GM12875 (cell line): ENCODE data around the gene A3GALT2.

ENCODE experiments used
- H3K4me3 ChIP-seq: one replicate; pipeline ENCODE4 v1.5.1; 2011; ENCODE audit warnings: low read depth, low read length, control low read depth
- CTCF ChIP-seq: IDR thresholded peaks from 2 replicates; pipeline ENCODE4 v1.5.1; 2011; ENCODE audit warnings: low read depth, mild to moderate bottlenecking, control low read depth, inconsistent platforms, low read length, moderate library complexity, borderline replicate concordance; ENCODE audit not compliant: insufficient read depth

Gene A3GALT2

GRCh38 chr1:33297911-33298622, 22.8 kb downstream of the A3GALT2 start:
- no peak for TF ChIP-seq CTCF
- H3K4me3 ChIP-seq: no peak overlapping the region

- no peak overlapping the region for H3K4me3 ChIP-seq
- no peak for TF ChIP-seq CTCF
These were observed 24.1 kb downstream of the A3GALT2 start for GRCh38 chr1:33296824-33297223.

GRCh38 chr1:33296082-33296458, 24.8 kb downstream of the A3GALT2 start:
- no peak for TF ChIP-seq CTCF
- no peak overlapping the region for H3K4me3 ChIP-seq

GRCh38 chr1:33295450-33296081, 25.3 kb downstream of the A3GALT2 start:
- peak; percentile 95 for TF ChIP-seq CTCF
- no peak overlapping the region for H3K4me3 ChIP-seq

GRCh38 chr1:33295023-33295422, 25.9 kb downstream of the A3GALT2 start:
- no peak overlapping the region for H3K4me3 ChIP-seq
- TF ChIP-seq CTCF: no peak

GRCh38 chr1:33294071-33295010, 26.6 kb downstream of the A3GALT2 start:
- no peak for TF ChIP-seq CTCF
- no peak overlapping the region for H3K4me3 ChIP-seq
